Measurements from ENCODE around the gene SMIM22. TPM values are rescaled to one million over a fixed set of nuclear protein-coding genes. Genes with fewer than 3 reads are reported as not detected.

Gene SMIM22
- total and polyA plus RNA-seq, 10 donors: not detected

DNA sequence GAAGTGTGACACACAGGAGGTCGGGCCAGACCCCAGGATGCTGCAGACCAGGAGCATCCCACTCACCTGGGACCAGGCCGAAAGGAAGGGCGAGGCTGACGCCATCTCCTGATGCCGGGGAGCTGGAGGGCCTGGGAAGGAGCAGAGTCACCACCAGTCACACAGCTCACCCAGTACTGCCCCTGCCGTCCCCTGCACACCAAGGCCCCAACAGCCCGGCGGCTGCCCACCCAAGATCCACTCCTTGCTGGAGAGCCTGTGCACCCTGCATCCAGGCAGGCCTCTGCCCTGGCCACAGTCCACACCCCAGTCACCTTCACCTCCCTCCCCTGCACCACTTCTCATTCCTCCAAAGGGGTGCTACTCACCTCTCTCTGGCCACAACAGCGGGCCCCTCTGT, 33.0 kb upstream of the SMIM22 start:
- peak overlapping the region in 1 of 8 donors; percentile 38 for H3K27ac ChIP-seq
- peaks cover 0 to 83% (median 63%) of the 10 kb centered on the region in 6 donors for H3K36me3 ChIP-seq
- intact Hi-C loops (cut with DNase I; ENCODE audit: low total_unique reads): no loop called here
- no peak overlapping the region for H3K4me3 ChIP-seq
- H3K27me3 ChIP-seq (replicated peaks in 1 of 7): no peaks in the 10 kb centered on the region
- H3K4me1 ChIP-seq: peaks cover 14 to 54% (median 41%) of the 10 kb centered on the region in 6 donors
- no peak for TF ChIP-seq POLR2A (IDR thresholded peaks at IDR 0.05)
- TF ChIP-seq, protein P1, sequence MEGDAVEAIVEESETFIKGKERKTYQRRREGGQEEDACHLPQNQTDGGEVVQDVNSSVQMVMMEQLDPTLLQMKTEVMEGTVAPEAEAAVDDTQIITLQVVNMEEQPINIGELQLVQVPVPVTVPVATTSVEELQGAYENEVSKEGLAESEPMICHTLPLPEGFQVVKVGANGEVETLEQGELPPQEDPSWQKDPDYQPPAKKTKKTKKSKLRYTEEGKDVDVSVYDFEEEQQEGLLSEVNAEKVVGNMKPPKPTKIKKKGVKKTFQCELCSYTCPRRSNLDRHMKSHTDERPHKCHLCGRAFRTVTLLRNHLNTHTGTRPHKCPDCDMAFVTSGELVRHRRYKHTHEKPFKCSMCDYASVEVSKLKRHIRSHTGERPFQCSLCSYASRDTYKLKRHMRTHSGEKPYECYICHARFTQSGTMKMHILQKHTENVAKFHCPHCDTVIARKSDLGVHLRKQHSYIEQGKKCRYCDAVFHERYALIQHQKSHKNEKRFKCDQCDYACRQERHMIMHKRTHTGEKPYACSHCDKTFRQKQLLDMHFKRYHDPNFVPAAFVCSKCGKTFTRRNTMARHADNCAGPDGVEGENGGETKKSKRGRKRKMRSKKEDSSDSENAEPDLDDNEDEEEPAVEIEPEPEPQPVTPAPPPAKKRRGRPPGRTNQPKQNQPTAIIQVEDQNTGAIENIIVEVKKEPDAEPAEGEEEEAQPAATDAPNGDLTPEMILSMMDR (IDR thresholded peaks at IDR 0.05 in 8 of 11, conservative IDR thresholded peaks at IDR 0.05 in 3 of 11): no peak
- TF ChIP-seq POLR2AphosphoS5 (IDR thresholded peaks at IDR 0.05): peak in 1 of 3 donors; percentile 25
- H3K9me3 ChIP-seq: no peaks in the 10 kb centered on the region
- WGBS, 5 donors: 81 to 86% (median 84%) methylated on average over 4 to 9 of the region's 9 CpGs
- DNase-seq: no peak

DNA sequence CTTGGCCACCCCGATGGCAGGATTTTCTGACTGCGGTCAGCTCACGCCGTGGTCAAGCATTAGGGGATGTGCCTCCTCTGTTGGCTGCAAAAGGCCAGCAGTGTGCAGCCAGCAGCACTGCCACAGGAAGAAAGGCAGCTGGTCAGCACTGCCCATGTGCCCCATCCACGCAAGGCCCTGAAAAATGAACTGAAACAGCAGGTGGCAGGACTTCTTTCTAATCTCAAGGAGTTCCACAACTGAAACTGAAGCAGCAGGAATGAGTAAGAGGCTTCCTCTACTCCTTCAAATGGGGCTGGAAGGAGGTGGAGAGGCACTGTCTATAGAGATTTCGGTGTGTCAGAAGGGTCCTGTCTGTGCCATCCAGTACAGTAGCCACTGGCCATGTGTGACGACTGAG, 31.4 kb upstream of the SMIM22 start:
- no peaks in the 10 kb centered on the region for H3K27me3 ChIP-seq (replicated peaks in 1 of 7)
- H3K27ac ChIP-seq: peak overlapping the region in 4 of 8 donors; percentile 14 to 91 (median 71)
- peaks cover 24 to 70% (median 55%) of the 10 kb centered on the region in 6 donors for H3K4me1 ChIP-seq
- no peaks in the 10 kb centered on the region for H3K9me3 ChIP-seq
- H3K4me3 ChIP-seq: peak overlapping the region in 2 of 8 donors; percentile 12 to 85
- 67 to 91% (median 84%) methylated on average over 7 of the region's 7 CpGs for WGBS, 5 donors
- intact Hi-C loops (cut with DNase I; ENCODE audit: low total_unique reads): no loop called here
- H3K36me3 ChIP-seq: peaks cover 0 to 67% (median 49%) of the 10 kb centered on the region in 6 donors
- no peak for DNase-seq
- TF ChIP-seq POLR2AphosphoS5 (IDR thresholded peaks at IDR 0.05): no peak

DNA sequence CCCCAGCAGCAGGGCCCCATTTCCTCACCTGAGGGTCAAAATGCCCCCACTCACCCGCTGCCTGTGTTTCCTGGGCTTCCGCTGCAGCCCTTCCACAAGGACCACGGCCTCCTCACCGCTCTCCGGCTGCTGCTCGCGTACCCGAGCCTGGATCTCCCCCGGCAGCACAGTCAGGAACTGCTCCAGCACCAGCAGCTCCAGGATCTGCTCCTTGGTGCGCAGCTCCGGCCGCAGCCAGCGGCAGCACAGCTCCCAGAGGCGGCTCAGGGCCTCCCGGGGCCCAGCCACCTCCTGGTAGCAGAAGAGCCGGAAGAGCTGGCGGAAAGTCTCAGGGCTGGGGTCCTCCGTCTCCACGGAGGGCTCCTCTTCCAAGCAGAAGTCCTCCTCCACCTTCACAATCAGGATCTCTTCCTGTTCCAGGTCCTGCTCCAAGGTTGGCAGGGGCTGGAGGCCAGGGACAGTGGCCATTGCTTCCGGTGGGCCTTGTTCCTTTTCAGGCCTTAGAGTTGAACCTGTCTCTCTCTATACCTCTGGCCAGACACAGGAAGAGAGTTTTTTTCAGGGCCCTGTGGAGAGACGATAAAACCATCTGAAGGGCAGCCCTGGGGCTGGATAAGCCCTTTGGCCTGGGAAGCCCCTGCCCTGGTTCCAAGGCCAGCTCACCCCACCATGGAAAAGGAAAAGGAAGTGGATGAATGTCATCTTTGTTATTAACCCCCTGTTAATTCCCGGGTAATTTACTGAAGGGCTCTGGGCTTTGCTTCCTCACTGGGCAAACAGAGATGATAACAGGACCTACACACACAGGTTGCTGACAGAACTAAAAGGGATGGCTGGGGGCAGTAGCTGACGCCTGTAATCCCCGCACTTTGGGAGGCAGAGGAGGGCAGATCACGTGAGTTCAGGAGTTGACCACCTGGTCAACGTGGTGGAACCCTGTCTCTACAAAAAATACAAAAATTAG, 29.4 kb upstream of the SMIM22 start:
- no peaks in the 10 kb centered on the region for H3K9me3 ChIP-seq
- peak overlapping the region; percentile 60 to 95 (median 88) for H3K27ac ChIP-seq
- intact Hi-C loops (cut with DNase I; ENCODE audit: low total_unique reads): loop anchor here (5.0 kb wide), 1 partner anchor 37 kb away; the partner anchor contains the start of gene ROGDI
- peak overlapping the region; percentile 85 to 99 (median 95) for H3K4me3 ChIP-seq
- WGBS, 5 donors: 62 to 73% (median 66%) methylated on average over 24 to 26 of the region's 26 CpGs
- peaks cover 0 to 47% (median 29%) of the 10 kb centered on the region in 6 donors for H3K36me3 ChIP-seq
- DNase-seq: no peak
- TF ChIP-seq, protein P1 (IDR thresholded peaks at IDR 0.05 in 8 of 11, conservative IDR thresholded peaks at IDR 0.05 in 3 of 11): no peak
- TF ChIP-seq POLR2A (IDR thresholded peaks at IDR 0.05) (no peak), POLR2AphosphoS5 (IDR thresholded peaks at IDR 0.05) (peak; percentile 32 to 62 (median 56))
- peaks cover 24 to 75% (median 60%) of the 10 kb centered on the region in 6 donors for H3K4me1 ChIP-seq
- H3K27me3 ChIP-seq (replicated peaks in 1 of 7): no peaks in the 10 kb centered on the region

DNA sequence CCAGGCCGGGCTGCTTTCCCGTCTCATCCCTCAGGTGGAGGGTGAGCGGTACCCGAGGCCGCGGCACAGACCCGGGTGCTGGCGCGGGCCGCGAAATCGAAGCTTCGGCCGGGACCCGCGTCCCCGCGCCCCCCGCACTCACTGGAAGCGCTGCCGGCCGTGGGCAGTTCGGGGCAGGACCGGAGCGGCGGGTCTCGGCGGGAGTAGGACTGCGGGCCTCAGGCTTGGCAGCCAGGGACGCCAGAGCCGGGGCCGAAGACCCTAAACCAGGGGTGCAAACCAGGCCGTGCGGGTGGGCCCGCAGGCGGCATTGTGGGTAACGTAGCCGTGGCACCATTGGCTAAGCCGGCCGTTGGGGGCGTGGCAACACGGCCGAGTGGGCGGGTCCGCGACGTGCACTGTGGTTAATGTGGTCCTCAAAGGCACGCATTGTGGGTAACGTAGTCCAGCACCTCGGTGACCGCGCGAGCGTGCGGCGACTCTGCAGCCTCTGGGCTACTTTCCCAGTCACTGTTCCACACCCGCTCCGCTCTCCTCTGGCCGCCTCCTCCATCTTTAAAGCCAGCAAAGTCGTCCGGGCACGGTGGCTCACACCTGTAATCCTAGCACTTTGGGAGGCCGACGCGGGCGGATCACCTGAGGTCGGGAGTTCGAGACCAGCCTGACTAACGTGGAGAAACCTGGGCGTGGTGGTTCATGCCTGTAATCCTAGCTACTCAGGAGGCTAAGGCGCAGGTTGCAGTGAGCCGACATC, 28.1 kb upstream of the SMIM22 start, which contains the start of gene ZNF500:
TSS of gene ZNF500 (minus strand) at position 288 of the 754 bp plus-strand sequence. CDS start 1,184 bp downstream, outside the sequence.
- peaks cover 0 to 34% (median 20%) of the 10 kb centered on the region in 6 donors for H3K36me3 ChIP-seq
- TF ChIP-seq POLR2A (IDR thresholded peaks at IDR 0.05): no peak
- TF ChIP-seq, protein P1 (IDR thresholded peaks at IDR 0.05 in 8 of 11, conservative IDR thresholded peaks at IDR 0.05 in 3 of 11): peak in 3 of 11 experiments; percentile 14 to 28 (median 23)
- TF ChIP-seq POLR2AphosphoS5 (IDR thresholded peaks at IDR 0.05): peak; percentile 87 to 93 (median 93)
- H3K9me3 ChIP-seq: no peaks in the 10 kb centered on the region
- H3K4me3 ChIP-seq: peak within 1 kb of the TSS; percentile 85 to 99 (median 95)
- peak within 1 kb of the TSS; percentile 68 to 95 (median 88) for H3K27ac ChIP-seq
- DNase-seq: peak; percentile 99
- intact Hi-C loops (cut with DNase I; ENCODE audit: low total_unique reads): loop anchor here (5.0 kb wide), 1 partner anchor 35 kb away; the partner anchor contains the start of gene ROGDI
- H3K27me3 ChIP-seq (replicated peaks in 1 of 7): no peaks in the 10 kb centered on the region
- WGBS, 5 donors: 2 to 4% (median 2%) methylated on average over 26 to 72 of the region's 72 CpGs
- H3K4me1 ChIP-seq: peaks cover 24 to 69% (median 57%) of the 10 kb centered on the region in 6 donors
